ENCODE data around the gene GTF2H1.

DNA sequence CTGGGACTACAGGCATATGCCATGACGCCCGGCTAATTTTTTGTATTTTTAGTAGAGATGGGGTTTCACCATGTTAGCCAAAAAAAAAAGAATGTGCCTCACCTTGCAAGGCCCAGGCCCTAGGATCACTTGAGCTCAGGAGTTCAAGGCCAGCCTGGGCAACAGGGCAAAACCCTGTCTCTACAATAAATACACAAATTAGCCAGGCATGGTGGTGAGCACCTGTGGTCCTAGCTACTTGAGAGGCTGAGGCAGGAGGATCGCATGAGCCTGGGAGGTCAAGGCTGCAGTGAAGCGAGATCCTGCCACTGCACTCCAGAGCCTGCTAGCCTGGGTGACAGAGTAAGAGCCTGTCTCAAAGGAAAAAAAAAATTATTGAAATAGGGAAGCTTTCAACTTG, 81.7 kb downstream of the GTF2H1 start:
- TF ChIP-seq GATA3 (IDR thresholded peaks at IDR 0.05; ENCODE audit: low read depth, low read length), result no peak
- no peak for TF ChIP-seq GATA2 (IDR thresholded peaks at IDR 0.05; ENCODE audit: low read depth, low read length)
